Astrocyte (in vitro differentiated cells and primary cell): ENCODE measurements around the gene ZFAND2A.

Experiments
- CTCF ChIP-seq: IDR thresholded peaks from 2 replicates; pipeline ENCODE4 v1.5.1; 2011; ENCODE audit warnings: low read depth, mild to moderate bottlenecking, inconsistent platforms, low read length, moderate library complexity; ENCODE audit not compliant: insufficient read depth
- EZH2 ChIP-seq: IDR thresholded peaks from 2 replicates; pipeline ENCODE4 v1.6.1; 2012; ENCODE audit warnings: mild to moderate bottlenecking, low read length, inconsistent platforms; ENCODE audit not compliant: insufficient read depth

- TF ChIP-seq CTCF (no peak), EZH2 (no peak)
Measured at GRCh38 chr7:1112625-1113547, 47.1 kb downstream of the ZFAND2A start.
